SK-N-SH treated with all-trans-retinoic acid at 6 μM for 48 hours (cell line): ENCODE results near the gene CRTC3.

ENCODE experiments used
- CSDC2 ChIP-seq: fragments of 250-450 bp; sonication (Bioruptor Pico); IDR thresholded peaks from 2 replicates; pipeline ENCODE4 v1.5.0; 2020; ENCODE audit warnings: mild to moderate bottlenecking, moderate library complexity
- GLIS3 ChIP-seq: fragments of 250-450 bp; sonication (Bioruptor Pico); IDR thresholded peaks from 2 replicates; pipeline ENCODE4 v1.5.0; 2020; ENCODE audit warnings: mild to moderate bottlenecking, moderate library complexity
- PATZ1 ChIP-seq: fragments of 250-450 bp; sonication (Bioruptor Pico); IDR thresholded peaks from 2 replicates; pipeline ENCODE4 v1.8.0; 2020; ENCODE audit warnings: mild to moderate bottlenecking, moderate library complexity, borderline replicate concordance
- POU6F1 ChIP-seq: fragments of 250-450 bp; sonication (Bioruptor Pico); IDR thresholded peaks from 2 replicates; pipeline ENCODE4 v1.8.0; 2021; ENCODE audit warnings: low read depth, mild to moderate bottlenecking, moderate library complexity, borderline replicate concordance
- RARB ChIP-seq: fragments of 250-450 bp; sonication (Bioruptor Pico); IDR thresholded peaks from 2 replicates; pipeline ENCODE4 v1.8.0; 2021; ENCODE audit warnings: mild to moderate bottlenecking, moderate library complexity
- TCF4 ChIP-seq: fragments of 250-450 bp; sonication (Bioruptor Pico); IDR thresholded peaks from 2 replicates; pipeline ENCODE4 v1.8.0; 2021; ENCODE audit warnings: mild to moderate bottlenecking, moderate library complexity, borderline replicate concordance
- TOX ChIP-seq: fragments of 250-450 bp; sonication (Bioruptor Pico); IDR thresholded peaks from 2 replicates; pipeline ENCODE4 v1.8.0; 2021; ENCODE audit warnings: mild to moderate bottlenecking, moderate library complexity, borderline replicate concordance
- ZFP3 ChIP-seq: fragments of 250-450 bp; sonication (Bioruptor Pico); IDR thresholded peaks from 2 replicates; pipeline ENCODE4 v1.5.0; 2020; ENCODE audit warnings: mild to moderate bottlenecking, moderate library complexity
- TF ChIP-seq, protein P1 (sequence below): fragments of 250-450 bp; sonication (Bioruptor Pico); IDR thresholded peaks from 2 replicates; pipeline ENCODE4 v1.5.1; 2021; ENCODE audit warnings: mild to moderate bottlenecking, moderate library complexity

GRCh38 chr15:90559119-90559518 lies 29.4 kb downstream of the CRTC3 start:
- no peak for TF ChIP-seq CSDC2 (CRISPR knock-in tag)
- TF ChIP-seq RARB (CRISPR knock-in tag) = no peak
- no peak for TF ChIP-seq ZFP3 (CRISPR knock-in tag)
- TF ChIP-seq POU6F1 = no peak
- no peak for TF ChIP-seq TOX
- no peak for TF ChIP-seq TCF4 (CRISPR knock-in tag)
- TF ChIP-seq PATZ1 (CRISPR knock-in tag) = no peak
- TF ChIP-seq GLIS3 = no peak
- TF ChIP-seq, protein P1, sequence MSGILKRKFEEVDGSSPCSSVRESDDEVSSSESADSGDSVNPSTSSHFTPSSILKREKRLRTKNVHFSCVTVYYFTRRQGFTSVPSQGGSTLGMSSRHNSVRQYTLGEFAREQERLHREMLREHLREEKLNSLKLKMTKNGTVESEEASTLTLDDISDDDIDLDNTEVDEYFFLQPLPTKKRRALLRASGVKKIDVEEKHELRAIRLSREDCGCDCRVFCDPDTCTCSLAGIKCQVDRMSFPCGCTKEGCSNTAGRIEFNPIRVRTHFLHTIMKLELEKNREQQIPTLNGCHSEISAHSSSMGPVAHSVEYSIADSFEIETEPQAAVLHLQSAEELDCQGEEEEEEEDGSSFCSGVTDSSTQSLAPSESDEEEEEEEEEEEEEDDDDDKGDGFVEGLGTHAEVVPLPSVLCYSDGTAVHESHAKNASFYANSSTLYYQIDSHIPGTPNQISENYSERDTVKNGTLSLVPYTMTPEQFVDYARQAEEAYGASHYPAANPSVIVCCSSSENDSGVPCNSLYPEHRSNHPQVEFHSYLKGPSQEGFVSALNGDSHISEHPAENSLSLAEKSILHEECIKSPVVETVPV (CRISPR knock-in tag) = no peak
